ENCODE data around the gene IMPG1. TPM values are rescaled to one million over a fixed set of nuclear protein-coding genes. Genes with fewer than 3 reads are reported as not detected.

Gene IMPG1
- total and polyA plus RNA-seq, 2 of the 13 experiments (the other 11 are each of a cell fraction or from before 2014, with no cell fraction given), result not detected

GRCh38 chr6:75913040-75913439 lies 159.4 kb downstream of the IMPG1 start:
- in situ Hi-C loops (cut with HindIII; ENCODE audit: extremely low pct_ligation_motif_present, low pct_unique_long_range_greater_than_20kb) (no loop called here), intact Hi-C loops (cut with micrococcal nuclease; ENCODE audit: unreplicated experiment) (no loop called here)
- Histone ChIP-seq H3K27me3 (ENCODE audit: control insufficient read depth in 1 of 2, insufficient read depth in 2 of 2, low read length in 2 of 2) (no peaks in the 10 kb centered on the region), H3K4me3 (replicated peaks in 1 of 3; ENCODE audit: insufficient read depth in 1 of 3, low read depth in 2 of 3, low read length in 3 of 3) (no peak overlapping the region), H3K4me2 (ENCODE audit: low read depth, low read length) (no peak overlapping the region), H3K79me2 (ENCODE audit: insufficient read depth, low read length) (no peaks in the 10 kb centered on the region), H3K9me3 (ENCODE audit: low read length) (no peaks in the 10 kb centered on the region), H3K4me1 (ENCODE audit: insufficient read depth, low read length) (no peaks in the 10 kb centered on the region), H3K36me3 (replicated peaks in 1 of 2; ENCODE audit: control insufficient read depth in 1 of 2, insufficient read depth in 2 of 2, low read length in 2 of 2) (0 out of 5 replicates have a peak, but pooled peaks cover 0 to 5% of the 10 kb centered on the region in 2 experiments), H3K27ac (ENCODE audit: extremely low read length, insufficient read depth, low read length) (no peak overlapping the region), H3K9ac (ENCODE audit: insufficient read depth, low read depth, low read length) (no peak overlapping the region), H4K20me1 (ENCODE audit: insufficient read depth, low read length) (no peaks in the 10 kb centered on the region), H2AFZ (ENCODE audit: low read length) (no peak overlapping the region)
- ATAC-seq (no peak), DNase-seq (ENCODE audit: low spot score) (no peak), FAIRE-seq (no peak)
- no peak for TF ChIP-seq ZNF75D (CRISPR knock-in tag; IDR thresholded peaks at IDR 0.05; ENCODE audit: borderline replicate concordance)
- no peak for TF ChIP-seq FOXO1 (CRISPR knock-in tag; IDR thresholded peaks at IDR 0.05)
- no peak for TF ChIP-seq GFI1 (CRISPR knock-in tag; IDR thresholded peaks at IDR 0.05; ENCODE audit: borderline replicate concordance)
- no peak for TF ChIP-seq TEAD3 (CRISPR knock-in tag; optimal IDR thresholded peaks at IDR 0.05; ENCODE audit: borderline replicate concordance)
- TF ChIP-seq ZNF720 (CRISPR knock-in tag; IDR thresholded peaks at IDR 0.05), result no peak
- TF ChIP-seq THYN1 (CRISPR knock-in tag; IDR thresholded peaks at IDR 0.05; ENCODE audit: borderline replicate concordance, low read depth), result no peak
- no peak for TF ChIP-seq RERE (CRISPR knock-in tag; IDR thresholded peaks at IDR 0.05; ENCODE audit: low read depth)
- TF ChIP-seq FOXC1 (CRISPR knock-in tag; IDR thresholded peaks at IDR 0.05; ENCODE audit: borderline replicate concordance), result no peak
- no peak for TF ChIP-seq MAX (IDR thresholded peaks at IDR 0.05)
- no peak for TF ChIP-seq ZMYM2 (CRISPR knock-in tag; IDR thresholded peaks at IDR 0.05)
- no peak for TF ChIP-seq EEA1 (CRISPR knock-in tag; IDR thresholded peaks at IDR 0.05; ENCODE audit: borderline replicate concordance)
- no peak for TF ChIP-seq ZNF331 (CRISPR knock-in tag; IDR thresholded peaks at IDR 0.05)
- no peak for TF ChIP-seq ZNF460 (CRISPR knock-in tag; IDR thresholded peaks at IDR 0.05; ENCODE audit: borderline replicate concordance)
- POLR2A ChIA-PET, result no interaction called here
- no TSS peak for BruUV-seq (replicated peaks)
- CTCF ChIA-PET (ENCODE audit: low intra/inter-chr PET ratio, low total read pairs), result no interaction called here
